Gastroesophageal sphincter (tissue), 3 donors: ENCODE data around the gene LARP6.

Source experiments
- CTCF ChIP-seq, 4 experiments: fragments of 200-600 bp in 2 of 4; fragments of 450-650 bp in 2 of 4; sonication (generic) in 1 of 4; IDR thresholded peaks; one replicate each; pipeline ENCODE4 v1.5.1; 2017 to 2019; ENCODE audit warnings: antibody characterized with exemption in 4 of 4, mild to moderate bottlenecking in 2 of 4, moderate library complexity in 2 of 4
- EP300 ChIP-seq: sonication (generic); formaldehyde crosslinking; IDR thresholded peaks from one replicate; pipeline ENCODE4 v1.6.1; 2017; ENCODE audit warnings: antibody characterized with exemption, mild to moderate bottlenecking
- POLR2A ChIP-seq, 2 donors: fragments of 450-650 bp; IDR thresholded peaks; one replicate each; pipeline ENCODE4 v1.6.1; 2017; ENCODE audit warnings: antibody characterized with exemption in 2 of 2, mild to moderate bottlenecking in 2 of 2, moderate library complexity in 1 of 2
- POLR2AphosphoS5 ChIP-seq: sonication (generic); formaldehyde crosslinking; IDR thresholded peaks from one replicate; pipeline ENCODE4 v1.6.1; 2017; ENCODE audit warnings: antibody characterized with exemption

GRCh38 chr15:70788114-70789049 lies 65.6 kb downstream of the LARP6 start:
- TF ChIP-seq CTCF (IDR thresholded peaks at IDR 0.05), result no peak
- no peak for TF ChIP-seq EP300
- TF ChIP-seq POLR2A (IDR thresholded peaks at IDR 0.05), result no peak
- TF ChIP-seq POLR2AphosphoS5, result no peak
